HEK293T (cell line): ENCODE measurements around the gene TMEM121.

Experiments used
- ARNT ChIP-seq: fragments of 450-650 bp; IDR thresholded peaks from 2 replicates; pipeline ENCODE4 v1.6.1; 2017; ENCODE audit warnings: mild to moderate bottlenecking
- BHLHE40 ChIP-seq: fragments of 450-650 bp; IDR thresholded peaks from 2 replicates; pipeline ENCODE4 v1.6.1; 2016; ENCODE audit warnings: mild to moderate bottlenecking, moderate library complexity, borderline replicate concordance
- CTBP1 ChIP-seq: fragments of 450-650 bp; IDR thresholded peaks from 2 replicates; pipeline ENCODE4 v1.6.1; 2016; ENCODE audit warnings: borderline replicate concordance
- ELF4 ChIP-seq: fragments of 450-650 bp; IDR thresholded peaks from 2 replicates; pipeline ENCODE4 v1.6.1; 2017; ENCODE audit warnings: antibody characterized with exemption
- FOXK2 ChIP-seq: fragments of 450-650 bp; IDR thresholded peaks from 2 replicates; pipeline ENCODE4 v1.6.1; 2016; ENCODE audit warnings: mild to moderate bottlenecking
- FOXM1 ChIP-seq: fragments of 450-650 bp; IDR thresholded peaks from 2 replicates; pipeline ENCODE4 v1.6.1; 2017; ENCODE audit warnings: mild to moderate bottlenecking, borderline replicate concordance
- HDGF ChIP-seq: fragments of 450-650 bp; IDR thresholded peaks from 2 replicates; pipeline ENCODE4 v1.6.1; 2017; ENCODE audit warnings: antibody characterized with exemption, borderline replicate concordance
- SP1 ChIP-seq: fragments of 450-650 bp; IDR thresholded peaks from 2 replicates; pipeline ENCODE4 v1.6.1; 2017

- no peak for TF ChIP-seq SP1
- no peak for TF ChIP-seq CTBP1
- no peak for TF ChIP-seq FOXM1
- TF ChIP-seq HDGF, result no peak
- no peak for TF ChIP-seq BHLHE40
- TF ChIP-seq ELF4, result no peak
- TF ChIP-seq FOXK2, result no peak
- no peak for TF ChIP-seq ARNT
These were observed 37.0 kb downstream of the TMEM121 start for GRCh38 chr14:105563347-105563737.
